Skeletal muscle satellite cell (primary cell): ENCODE results near the gene NECAP2.

ENCODE experiments used
- H3K27me3 ChIP-seq: 2 replicates; pipeline ENCODE4 v1.7.0; 2013; ENCODE audit warnings: low read length; ENCODE audit not compliant: control insufficient read depth, insufficient read depth
- H3K36me3 ChIP-seq: 2 replicates; pipeline ENCODE4 v1.7.0; 2013; ENCODE audit warnings: mild to moderate bottlenecking, control low read depth, low read length; ENCODE audit not compliant: insufficient read depth
- H3K4me1 ChIP-seq: 2 replicates; pipeline ENCODE4 v1.7.0; 2013; ENCODE audit warnings: low read length; ENCODE audit not compliant: control insufficient read depth, insufficient read depth
- H3K4me2 ChIP-seq: 2 replicates; pipeline ENCODE4 v1.7.0; 2013; ENCODE audit warnings: mild to moderate bottlenecking, low read length
- H3K4me3 ChIP-seq: 2 replicates; pipeline ENCODE4 v1.7.0; 2013; ENCODE audit warnings: low read length
- H3K9ac ChIP-seq: 2 replicates; pipeline ENCODE4 v1.7.0; 2013; ENCODE audit warnings: mild to moderate bottlenecking, low read depth, low read length, moderate library complexity
- H3K9me3 ChIP-seq: replicated peaks from 2 replicates; pipeline ENCODE4 v1.7.0; 2013; ENCODE audit warnings: mild to moderate bottlenecking, control low read depth, low read length

NECAP2 gene

DNA sequence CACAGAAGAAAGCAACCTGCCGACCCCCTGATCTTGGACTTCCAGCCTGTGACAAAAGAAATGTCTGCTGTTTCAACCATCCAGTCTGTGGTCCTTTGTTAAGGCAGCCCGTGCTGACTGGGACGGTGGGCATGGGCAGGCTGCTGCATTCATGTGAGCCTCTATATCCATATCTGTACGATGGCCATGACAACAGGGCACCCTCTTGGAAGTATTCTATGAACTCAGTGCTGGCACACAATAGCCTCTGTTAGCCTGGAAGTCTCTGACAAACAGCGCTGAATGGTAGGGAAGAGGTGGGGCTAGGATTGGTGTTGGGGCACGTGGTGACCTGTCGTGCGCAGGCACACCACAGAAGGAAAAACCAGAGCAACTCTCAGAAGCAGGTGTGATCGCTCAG, 33.7 kb upstream of the NECAP2 start:
- Histone ChIP-seq H3K4me1 (peaks cover 8% of the 10 kb centered on the region), H3K9ac (no peak overlapping the region), H3K4me2 (no peak overlapping the region), H3K36me3 (no peaks in the 10 kb centered on the region), H3K9me3 (no peaks in the 10 kb centered on the region), H3K4me3 (no peak overlapping the region), H3K27me3 (no peaks in the 10 kb centered on the region)

DNA sequence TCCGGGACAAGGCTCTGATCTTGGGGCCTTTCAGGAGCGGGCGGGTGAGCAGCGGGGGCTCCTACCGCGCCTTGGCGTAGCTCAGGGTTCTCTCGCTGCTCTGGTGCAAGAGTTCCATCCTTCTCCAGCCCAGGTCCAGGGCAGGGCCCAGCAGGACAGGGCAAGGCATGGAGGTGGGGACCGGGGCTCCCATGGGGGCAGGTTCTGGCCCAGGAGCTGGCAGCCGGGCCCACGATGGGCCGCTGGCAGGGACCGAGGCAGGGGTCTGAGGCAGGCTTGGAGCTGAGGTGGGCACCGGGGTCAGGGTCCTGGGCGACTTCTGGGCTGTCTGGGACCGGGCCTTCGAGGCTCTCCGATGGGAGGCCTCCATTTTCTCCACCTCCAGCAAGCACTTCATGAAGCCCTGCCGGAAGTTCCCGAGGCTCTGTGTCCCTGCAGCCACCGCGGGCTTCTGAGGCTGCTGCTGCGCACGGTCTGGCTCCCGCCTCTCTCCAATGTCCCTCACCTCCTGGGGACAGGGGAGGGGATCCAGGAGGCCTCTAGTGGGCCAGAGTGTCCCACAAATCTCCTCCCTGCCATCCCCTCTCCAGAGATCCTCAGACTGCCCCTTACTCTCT, 30.9 kb upstream of the NECAP2 start:
- peaks cover 3% of the 10 kb centered on the region for H3K27me3 ChIP-seq
- H3K4me2 ChIP-seq, result no peak overlapping the region
- H3K9me3 ChIP-seq, result no peaks in the 10 kb centered on the region
- no peak overlapping the region for H3K9ac ChIP-seq
- no peaks in the 10 kb centered on the region for H3K36me3 ChIP-seq
- H3K4me3 ChIP-seq, result no peak overlapping the region
- no peaks in the 10 kb centered on the region for H3K4me1 ChIP-seq

GRCh38 chr1:16410803-16411202, 29.7 kb upstream of the NECAP2 start:
- Histone ChIP-seq H3K9me3 (no peaks in the 10 kb centered on the region), H3K36me3 (no peaks in the 10 kb centered on the region), H3K9ac (no peak overlapping the region), H3K4me2 (no peak overlapping the region), H3K27me3 (peaks cover 3% of the 10 kb centered on the region), H3K4me3 (no peak overlapping the region), H3K4me1 (no peaks in the 10 kb centered on the region)

GRCh38 chr1:16413191-16413590, 27.3 kb upstream of the NECAP2 start:
- H3K27me3 ChIP-seq, result peaks cover 3% of the 10 kb centered on the region
- H3K4me1 ChIP-seq, result no peaks in the 10 kb centered on the region
- H3K9ac ChIP-seq, result no peak overlapping the region
- no peaks in the 10 kb centered on the region for H3K9me3 ChIP-seq
- no peak overlapping the region for H3K4me2 ChIP-seq
- H3K4me3 ChIP-seq, result no peak overlapping the region
- no peaks in the 10 kb centered on the region for H3K36me3 ChIP-seq

- H3K36me3 ChIP-seq, result no peaks in the 10 kb centered on the region
- H3K9ac ChIP-seq, result no peak overlapping the region
- H3K9me3 ChIP-seq, result no peaks in the 10 kb centered on the region
- H3K4me3 ChIP-seq, result no peak overlapping the region
- H3K4me1 ChIP-seq, result no peaks in the 10 kb centered on the region
- peaks cover 21% of the 10 kb centered on the region for H3K27me3 ChIP-seq
- H3K4me2 ChIP-seq, result no peak overlapping the region
Measured at GRCh38 chr1:16418823-16419425, 21.6 kb upstream of the NECAP2 start.

DNA sequence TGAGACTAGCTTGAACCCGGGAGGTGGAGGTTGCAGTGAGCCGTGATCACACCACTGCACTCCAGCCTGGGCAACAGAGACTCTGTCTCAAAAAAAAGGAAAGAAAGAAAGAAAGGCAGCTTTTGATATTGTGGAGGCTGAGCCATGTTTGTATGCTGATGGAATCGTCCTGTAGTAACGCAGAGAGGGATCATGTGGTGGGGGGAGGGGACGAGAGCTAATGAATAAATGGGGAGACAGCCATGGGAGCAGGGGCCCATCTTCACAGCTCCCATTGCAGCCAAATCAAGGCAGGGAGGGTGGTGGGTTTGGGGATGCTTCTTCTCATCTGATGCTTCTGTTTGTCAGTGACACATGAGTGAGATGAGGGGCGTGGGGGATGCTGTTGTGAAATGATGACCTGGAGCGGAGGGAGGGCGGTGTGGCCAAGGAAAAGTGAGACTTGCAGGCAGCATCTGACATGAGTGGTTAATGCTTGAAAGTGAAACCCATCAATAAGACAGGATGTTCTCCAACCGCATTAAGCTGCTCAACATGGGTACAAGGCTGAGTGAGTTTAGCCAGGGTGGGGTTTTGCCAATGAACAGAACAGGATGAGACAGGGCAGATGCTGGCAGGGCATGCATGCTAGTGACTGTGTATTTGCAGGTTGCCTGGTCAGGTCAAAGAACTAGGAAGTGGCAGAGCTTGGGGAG, 20.0 kb upstream of the NECAP2 start:
- H3K4me3 ChIP-seq, result no peak overlapping the region
- H3K9ac ChIP-seq, result no peak overlapping the region
- peaks cover 21% of the 10 kb centered on the region for H3K27me3 ChIP-seq
- no peaks in the 10 kb centered on the region for H3K36me3 ChIP-seq
- no peak overlapping the region for H3K4me2 ChIP-seq
- no peaks in the 10 kb centered on the region for H3K9me3 ChIP-seq
- no peaks in the 10 kb centered on the region for H3K4me1 ChIP-seq

DNA sequence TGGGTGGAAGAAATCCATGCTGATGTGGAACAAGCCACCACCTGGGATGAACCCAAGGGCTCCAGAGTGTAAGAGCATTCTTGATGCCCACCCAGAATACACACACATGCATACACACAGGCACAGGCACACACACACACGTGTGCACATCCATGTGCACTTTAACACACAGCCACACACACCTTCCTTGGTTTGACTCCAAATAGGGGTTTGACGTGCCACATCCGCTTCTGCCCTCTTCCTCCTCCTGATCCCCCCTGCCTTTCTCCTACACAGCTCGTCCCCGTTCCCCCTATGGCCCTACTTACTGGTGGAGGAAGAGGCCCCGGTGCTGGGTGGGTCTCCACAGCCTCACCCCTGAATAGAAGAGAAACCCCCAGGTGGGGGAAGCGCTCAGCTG, 19.3 kb upstream of the NECAP2 start:
- H3K4me3 ChIP-seq, result no peak overlapping the region
- no peaks in the 10 kb centered on the region for H3K4me1 ChIP-seq
- no peaks in the 10 kb centered on the region for H3K36me3 ChIP-seq
- no peak overlapping the region for H3K4me2 ChIP-seq
- H3K9ac ChIP-seq, result no peak overlapping the region
- H3K9me3 ChIP-seq, result no peaks in the 10 kb centered on the region
- H3K27me3 ChIP-seq, result peaks cover 21% of the 10 kb centered on the region

GRCh38 chr1:16422041-16422440, 18.5 kb upstream of the NECAP2 start:
- H3K4me1 ChIP-seq, result no peaks in the 10 kb centered on the region
- H3K4me2 ChIP-seq, result no peak overlapping the region
- no peak overlapping the region for H3K9ac ChIP-seq
- no peaks in the 10 kb centered on the region for H3K9me3 ChIP-seq
- peaks cover 21% of the 10 kb centered on the region for H3K27me3 ChIP-seq
- no peaks in the 10 kb centered on the region for H3K36me3 ChIP-seq
- H3K4me3 ChIP-seq, result no peak overlapping the region

DNA sequence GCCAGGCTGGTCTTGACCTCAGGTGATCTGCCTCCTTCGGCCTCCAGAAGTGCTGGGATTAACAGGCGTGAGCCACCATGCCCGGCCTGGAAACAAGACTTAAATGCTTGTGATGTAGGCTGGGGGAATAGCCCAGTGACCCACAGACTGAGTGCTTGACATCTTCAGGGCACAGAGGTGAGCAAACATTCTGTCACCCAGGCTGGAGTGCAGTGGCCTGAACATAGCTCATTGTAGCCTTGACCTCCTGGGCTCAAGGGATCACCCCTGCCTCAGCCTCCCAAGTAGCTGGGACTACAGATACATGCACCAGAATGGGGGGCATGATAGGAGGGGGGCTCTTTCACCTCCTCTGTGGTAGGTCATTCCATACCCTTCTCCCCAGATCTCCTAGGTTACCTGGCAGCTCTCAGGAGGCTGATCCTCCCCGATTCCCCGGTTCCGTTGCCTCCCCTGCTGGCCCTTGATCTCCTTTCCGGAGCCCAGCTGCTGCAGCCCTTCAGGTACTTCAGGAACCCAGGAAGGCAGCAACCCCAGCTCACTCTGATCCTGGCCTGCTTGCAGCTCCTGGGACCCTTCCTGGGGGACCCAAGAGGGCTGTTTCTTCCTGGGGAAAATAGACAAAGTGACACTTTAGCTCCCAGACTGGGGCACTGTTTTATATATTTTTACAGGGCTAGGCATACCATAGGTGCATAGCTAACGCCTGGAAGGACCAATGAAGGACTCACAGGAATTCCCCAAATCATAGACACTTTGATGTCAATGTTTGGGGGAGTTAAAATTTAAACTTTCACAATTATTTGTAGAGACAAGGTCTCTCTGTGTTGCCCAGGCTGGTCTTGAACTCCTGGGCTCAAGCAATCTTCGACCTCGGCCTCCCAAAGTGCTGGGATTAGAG, 15.1 kb upstream of the NECAP2 start:
- peaks cover 15% of the 10 kb centered on the region for H3K27me3 ChIP-seq
- no peaks in the 10 kb centered on the region for H3K36me3 ChIP-seq
- no peak overlapping the region for H3K4me3 ChIP-seq
- no peaks in the 10 kb centered on the region for H3K4me1 ChIP-seq
- no peaks in the 10 kb centered on the region for H3K9me3 ChIP-seq
- H3K9ac ChIP-seq, result no peak overlapping the region
- H3K4me2 ChIP-seq, result no peak overlapping the region

DNA sequence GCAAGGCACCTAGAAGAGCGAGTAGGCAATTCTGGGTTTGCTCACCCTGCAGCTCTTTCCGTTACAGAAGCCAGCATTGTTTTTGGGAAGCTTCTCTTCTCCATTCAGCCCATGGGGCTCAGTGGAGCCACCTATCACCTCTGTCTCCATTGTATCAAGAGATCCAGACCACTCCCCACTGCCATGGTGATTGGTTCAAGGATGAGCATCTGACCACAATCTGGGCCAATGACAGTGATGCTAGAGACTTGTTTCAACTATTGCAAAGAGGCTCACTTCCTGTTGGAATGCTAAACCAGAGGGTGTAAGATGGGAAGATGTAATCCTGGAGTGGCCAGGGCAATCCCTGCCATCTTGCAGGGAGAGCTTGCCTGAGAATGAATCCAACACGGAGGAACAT, 9.9 kb upstream of the NECAP2 start:
- Histone ChIP-seq H3K27me3 (no peaks in the 10 kb centered on the region), H3K36me3 (no peaks in the 10 kb centered on the region), H3K4me2 (no peak overlapping the region), H3K4me1 (no peaks in the 10 kb centered on the region), H3K4me3 (no peak overlapping the region), H3K9me3 (no peaks in the 10 kb centered on the region), H3K9ac (no peak overlapping the region)

DNA sequence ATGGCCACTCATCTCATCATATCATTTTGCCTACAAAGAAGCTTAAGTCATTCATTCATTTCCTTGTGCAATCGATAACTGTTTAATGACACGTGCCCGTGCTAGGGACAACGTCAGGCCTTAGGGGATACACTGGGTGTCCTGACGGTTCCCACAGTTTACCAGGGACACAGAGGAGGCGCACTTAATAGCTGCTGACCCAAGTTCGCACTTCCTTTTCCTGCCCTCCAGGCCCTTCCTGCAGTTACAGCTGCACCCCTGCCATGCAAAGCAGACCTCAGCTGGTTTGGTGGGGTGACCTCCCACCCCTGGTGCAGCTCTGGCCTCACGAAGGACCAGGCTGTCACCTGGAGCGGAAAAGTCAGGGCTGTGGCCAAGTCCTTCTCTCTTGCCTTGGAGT, 7.5 kb upstream of the NECAP2 start:
- H3K27me3 ChIP-seq, result no peaks in the 10 kb centered on the region
- H3K36me3 ChIP-seq, result no peaks in the 10 kb centered on the region
- no peak overlapping the region for H3K4me3 ChIP-seq
- H3K9ac ChIP-seq, result no peak overlapping the region
- H3K4me1 ChIP-seq, result no peaks in the 10 kb centered on the region
- H3K4me2 ChIP-seq, result no peak overlapping the region
- no peaks in the 10 kb centered on the region for H3K9me3 ChIP-seq
